GM12878 (cell line): Measurements from ENCODE around the gene VPS54.

Experiments
- BHLHE40 ChIP-seq, 2 experiments: fragments of 450-650 bp in 1 of 2; IDR thresholded peaks; 2 replicates each; pipeline ENCODE4 v1.6.1; 2011 to 2017; ENCODE audit warnings: low read depth in 2 of 2, borderline replicate concordance in 1 of 2, improper control_type of control experiment in 1 of 2, low read length in 1 of 2, mild to moderate bottlenecking in 1 of 2
- CEBPB ChIP-seq, 2 experiments: fragments of 150-350 bp in 1 of 2; IDR thresholded peaks; 2 replicates each; pipeline ENCODE4 v1.6.1; 2012 to 2014; ENCODE audit warnings: low read depth in 2 of 2, low read length in 2 of 2, borderline replicate concordance in 1 of 2, inconsistent platforms in 1 of 2
- EZH2 ChIP-seq: IDR thresholded peaks from 2 replicates; pipeline ENCODE4 v1.6.1; 2012; ENCODE audit warnings: low read depth, mild to moderate bottlenecking, control low read depth, inconsistent platforms, low read length, borderline replicate concordance; ENCODE audit not compliant: control insufficient read depth
- HCFC1 ChIP-seq: fragments of 150-350 bp; IDR thresholded peaks from 2 replicates; pipeline ENCODE4 v1.6.1; 2014; ENCODE audit warnings: low read length
- POLR2AphosphoS5 ChIP-seq: IDR thresholded peaks from 2 replicates; pipeline ENCODE4 v1.6.1; 2011; ENCODE audit warnings: mild to moderate bottlenecking, low read length, inconsistent platforms
- PRDM15 ChIP-seq: fragments of 450-650 bp; formaldehyde crosslinking; IDR thresholded peaks from 2 replicates; pipeline ENCODE4 v1.4.0; 2020; ENCODE audit warnings: mild to moderate bottlenecking, moderate library complexity
- RELA ChIP-seq: fragments of 450-650 bp; IDR thresholded peaks from 2 replicates; pipeline ENCODE4 v1.8.0; 2014; ENCODE audit warnings: borderline replicate concordance; ENCODE audit not compliant: partially characterized antibody
- ZBTB11 ChIP-seq: fragments of 450-650 bp; formaldehyde crosslinking; IDR thresholded peaks from 2 replicates; pipeline ENCODE4 v1.5.0; 2022; ENCODE audit warnings: mild to moderate bottlenecking, missing genetic modification characterization
- TF ChIP-seq, protein P1 (sequence below), 3 experiments: IDR thresholded peaks in 2 of 3; conservative IDR thresholded peaks in 1 of 3; 2 replicates each; pipeline ENCODE4 v1.5.1; 2011; ENCODE audit warnings: low read depth in 3 of 3, low read length in 3 of 3, mild to moderate bottlenecking in 3 of 3, control low read depth in 2 of 3, moderate library complexity in 2 of 3, inconsistent platforms in 1 of 3, mixed read lengths in 1 of 3; ENCODE audit not compliant: control insufficient read depth in 2 of 3, insufficient read depth in 1 of 3; ENCODE audit errors: extremely low read depth in 1 of 3
- TF ChIP-seq, protein P2 (sequence below): IDR thresholded peaks from 2 replicates; pipeline ENCODE4 v1.6.1; 2012; ENCODE audit warnings: low read depth, low read length, improper control_type of control experiment

DNA sequence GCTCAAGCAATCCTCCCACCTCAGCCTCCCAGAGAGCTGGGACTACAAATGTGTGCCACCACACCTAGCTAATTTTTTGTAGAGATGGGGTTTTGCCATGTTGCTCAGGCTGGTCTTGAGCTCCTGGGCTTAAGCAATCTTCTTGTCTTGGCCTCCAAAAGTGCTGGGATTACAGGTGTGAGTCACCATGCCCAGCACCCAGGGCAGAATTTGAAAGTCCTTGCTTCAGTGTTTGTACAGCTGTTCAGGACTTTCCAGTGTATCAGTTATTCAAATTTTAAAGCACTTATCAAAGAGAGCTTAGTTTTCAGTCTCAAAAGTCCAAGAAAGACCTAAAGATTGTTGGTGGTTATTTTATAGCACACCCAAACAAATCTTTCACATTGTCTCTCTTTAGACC lies 43.6 kb upstream of the VPS54 start:
- TF ChIP-seq, protein P1, sequence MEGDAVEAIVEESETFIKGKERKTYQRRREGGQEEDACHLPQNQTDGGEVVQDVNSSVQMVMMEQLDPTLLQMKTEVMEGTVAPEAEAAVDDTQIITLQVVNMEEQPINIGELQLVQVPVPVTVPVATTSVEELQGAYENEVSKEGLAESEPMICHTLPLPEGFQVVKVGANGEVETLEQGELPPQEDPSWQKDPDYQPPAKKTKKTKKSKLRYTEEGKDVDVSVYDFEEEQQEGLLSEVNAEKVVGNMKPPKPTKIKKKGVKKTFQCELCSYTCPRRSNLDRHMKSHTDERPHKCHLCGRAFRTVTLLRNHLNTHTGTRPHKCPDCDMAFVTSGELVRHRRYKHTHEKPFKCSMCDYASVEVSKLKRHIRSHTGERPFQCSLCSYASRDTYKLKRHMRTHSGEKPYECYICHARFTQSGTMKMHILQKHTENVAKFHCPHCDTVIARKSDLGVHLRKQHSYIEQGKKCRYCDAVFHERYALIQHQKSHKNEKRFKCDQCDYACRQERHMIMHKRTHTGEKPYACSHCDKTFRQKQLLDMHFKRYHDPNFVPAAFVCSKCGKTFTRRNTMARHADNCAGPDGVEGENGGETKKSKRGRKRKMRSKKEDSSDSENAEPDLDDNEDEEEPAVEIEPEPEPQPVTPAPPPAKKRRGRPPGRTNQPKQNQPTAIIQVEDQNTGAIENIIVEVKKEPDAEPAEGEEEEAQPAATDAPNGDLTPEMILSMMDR (IDR thresholded peaks at IDR 0.05 in 2 of 3, conservative IDR thresholded peaks at IDR 0.05 in 1 of 3; ENCODE audit: control insufficient read depth in 2 of 3, extremely low read depth in 1 of 3, insufficient read depth in 1 of 3, low read depth in 3 of 3, low read length in 3 of 3) = no peak
- TF ChIP-seq CEBPB (IDR thresholded peaks at IDR 0.05; ENCODE audit: borderline replicate concordance in 1 of 2, low read depth in 2 of 2, low read length in 2 of 2) = no peak
- TF ChIP-seq, protein P2, sequence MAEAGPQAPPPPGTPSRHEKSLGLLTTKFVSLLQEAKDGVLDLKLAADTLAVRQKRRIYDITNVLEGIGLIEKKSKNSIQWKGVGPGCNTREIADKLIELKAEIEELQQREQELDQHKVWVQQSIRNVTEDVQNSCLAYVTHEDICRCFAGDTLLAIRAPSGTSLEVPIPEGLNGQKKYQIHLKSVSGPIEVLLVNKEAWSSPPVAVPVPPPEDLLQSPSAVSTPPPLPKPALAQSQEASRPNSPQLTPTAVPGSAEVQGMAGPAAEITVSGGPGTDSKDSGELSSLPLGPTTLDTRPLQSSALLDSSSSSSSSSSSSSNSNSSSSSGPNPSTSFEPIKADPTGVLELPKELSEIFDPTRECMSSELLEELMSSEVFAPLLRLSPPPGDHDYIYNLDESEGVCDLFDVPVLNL = no peak
- TF ChIP-seq POLR2AphosphoS5 = no peak
- no peak for TF ChIP-seq BHLHE40 (IDR thresholded peaks at IDR 0.05; ENCODE audit: borderline replicate concordance in 1 of 2, low read depth in 2 of 2, low read length in 1 of 2)
- TF ChIP-seq HCFC1 = no peak
- TF ChIP-seq PRDM15 (CRISPR knock-in tag) = no peak
- TF ChIP-seq EZH2 = no peak
- no peak for TF ChIP-seq ZBTB11 (CRISPR knock-in tag)
- TF ChIP-seq RELA = no peak
